ENCODE measurements around the gene VWA8.
A peak's percentile ranks its signal among the peaks of the same experiment; 100 is the strongest.

VWA8 gene

GRCh38 chr13:41919741-41920487 lies 41.0 kb downstream of the VWA8 start:
- H3K4me3 ChIP-seq (ENCODE audit: low read length) = no peak overlapping the region
- TF ChIP-seq CTCF (IDR thresholded peaks at IDR 0.05; ENCODE audit: insufficient read depth, low read depth, low read length, missing control alignments) = no peak
- DNase-seq (ENCODE audit: low read depth) = no peak

- no peak for TF ChIP-seq CTCF (IDR thresholded peaks at IDR 0.05; ENCODE audit: insufficient read depth, low read depth, low read length, missing control alignments)
These were observed 41.7 kb downstream of the VWA8 start for GRCh38 chr13:41919031-41919740.

GRCh38 chr13:41917641-41918040 lies 43.3 kb downstream of the VWA8 start:
- no peak overlapping the region for H3K4me3 ChIP-seq (ENCODE audit: low read length)
- DNase-seq (ENCODE audit: low read depth) = peak; percentile 45
- TF ChIP-seq CTCF (IDR thresholded peaks at IDR 0.05; ENCODE audit: insufficient read depth, low read depth, low read length, missing control alignments) = no peak

More at GRCh38 chr13:41919031-41919740, 41.7 kb downstream of the VWA8 start:
- no peak overlapping the region for H3K4me3 ChIP-seq (ENCODE audit: low read length)
- no peak for DNase-seq (ENCODE audit: low read depth)

GRCh38 chr13:41916173-41916954 lies 44.5 kb downstream of the VWA8 start:
- peak; percentile 66 for DNase-seq (ENCODE audit: low read depth)
- H3K4me3 ChIP-seq (ENCODE audit: low read length) = no peak overlapping the region
- TF ChIP-seq CTCF (IDR thresholded peaks at IDR 0.05; ENCODE audit: insufficient read depth, low read depth, low read length, missing control alignments) = no peak

GRCh38 chr13:41915081-41915480 lies 45.8 kb downstream of the VWA8 start:
- DNase-seq (ENCODE audit: low read depth) = peak; percentile 86
- H3K4me3 ChIP-seq (ENCODE audit: low read length) = no peak overlapping the region
- no peak for TF ChIP-seq CTCF (IDR thresholded peaks at IDR 0.05; ENCODE audit: insufficient read depth, low read depth, low read length, missing control alignments)

GRCh38 chr13:41914552-41914951 lies 46.4 kb downstream of the VWA8 start:
- H3K4me3 ChIP-seq (ENCODE audit: low read length) = no peak overlapping the region
- DNase-seq (ENCODE audit: low read depth) = no peak
- TF ChIP-seq CTCF (IDR thresholded peaks at IDR 0.05; ENCODE audit: insufficient read depth, low read depth, low read length, missing control alignments) = no peak
